Skeletal muscle satellite cell (primary cell): ENCODE results near the gene CYP26B1. TPM values are rescaled to one million over a fixed set of nuclear protein-coding genes. Genes with fewer than 3 reads are reported as not detected.

Experiments
- H3K27me3 ChIP-seq: 2 replicates; pipeline ENCODE4 v1.7.0; 2013; ENCODE audit warnings: low read length; ENCODE audit not compliant: control insufficient read depth, insufficient read depth
- H3K36me3 ChIP-seq: 2 replicates; pipeline ENCODE4 v1.7.0; 2013; ENCODE audit warnings: mild to moderate bottlenecking, control low read depth, low read length; ENCODE audit not compliant: insufficient read depth
- H3K4me1 ChIP-seq: 2 replicates; pipeline ENCODE4 v1.7.0; 2013; ENCODE audit warnings: low read length; ENCODE audit not compliant: control insufficient read depth, insufficient read depth
- H3K4me2 ChIP-seq: 2 replicates; pipeline ENCODE4 v1.7.0; 2013; ENCODE audit warnings: mild to moderate bottlenecking, low read length
- H3K4me3 ChIP-seq: 2 replicates; pipeline ENCODE4 v1.7.0; 2013; ENCODE audit warnings: low read length
- H3K9ac ChIP-seq: 2 replicates; pipeline ENCODE4 v1.7.0; 2013; ENCODE audit warnings: mild to moderate bottlenecking, low read depth, low read length, moderate library complexity
- H3K9me3 ChIP-seq: replicated peaks from 2 replicates; pipeline ENCODE4 v1.7.0; 2013; ENCODE audit warnings: mild to moderate bottlenecking, control low read depth, low read length
- total RNA-seq: library from RNA; depleted of rRNA; stranded (reverse); fragments of >200 nt; gene quantifications from 2 replicates; pipeline ENCODE4 v1.2.3, GENCODE V29; 2012; rRNA removed

CYP26B1 gene
- total RNA-seq = 1.0 and 5.7 TPM in 2 replicates

DNA sequence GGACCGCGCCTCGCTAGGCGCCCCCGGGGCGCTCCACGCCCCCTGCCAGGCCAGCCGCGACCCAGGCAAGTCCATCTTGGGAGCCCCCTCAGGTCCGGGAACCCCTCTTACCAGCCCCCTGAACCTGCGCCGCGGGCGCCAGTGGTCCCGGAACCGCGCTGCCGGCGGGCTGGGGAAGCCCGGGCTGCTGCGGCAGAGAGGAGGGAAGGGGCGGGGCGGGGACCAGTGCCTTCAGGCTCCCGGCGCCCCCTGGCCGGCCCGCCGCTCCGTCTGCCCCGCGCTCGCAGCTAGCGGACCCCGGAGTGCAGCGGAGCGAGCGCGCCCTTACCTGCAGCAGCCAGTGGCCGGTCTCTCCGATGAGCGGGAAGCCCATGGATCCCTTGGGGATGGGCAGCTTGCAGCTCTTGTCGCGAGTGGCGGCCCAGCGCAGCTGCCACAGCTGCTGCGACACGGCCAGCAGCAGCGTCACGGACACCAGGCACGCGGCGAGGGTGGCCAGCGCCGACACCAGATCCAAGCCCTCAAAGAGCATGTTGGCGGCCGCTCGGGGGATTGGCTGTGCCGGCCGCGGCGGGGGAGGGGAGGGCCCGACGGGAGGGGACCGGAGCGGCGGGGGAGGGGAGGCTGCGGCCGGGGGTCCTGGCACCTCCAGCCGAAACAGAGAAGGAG, at the start of gene CYP26B1:
Gene CYP26B1 (minus strand): TSS at position 560 of the 669 bp plus-strand sequence. CDS start 28 bp downstream, at position 532.
- no peaks in the 10 kb centered on the region for H3K36me3 ChIP-seq
- H3K9ac ChIP-seq = no peak within 1 kb of the TSS
- H3K27me3 ChIP-seq = peaks cover 77% of the 10 kb centered on the region
- H3K9me3 ChIP-seq = peaks cover 5% of the 10 kb centered on the region
- H3K4me3 ChIP-seq = peak within 1 kb of the TSS; percentile 76
- peak within 1 kb of the TSS; percentile 98 for H3K4me2 ChIP-seq
- H3K4me1 ChIP-seq = peaks cover 38% of the 10 kb centered on the region

- no peaks in the 10 kb centered on the region for H3K27me3 ChIP-seq
- no peak overlapping the region for H3K4me2 ChIP-seq
- no peaks in the 10 kb centered on the region for H3K9me3 ChIP-seq
- peaks cover 3% of the 10 kb centered on the region for H3K4me1 ChIP-seq
- no peaks in the 10 kb centered on the region for H3K36me3 ChIP-seq
- H3K4me3 ChIP-seq = no peak overlapping the region
- no peak overlapping the region for H3K9ac ChIP-seq
These were observed 46.1 kb upstream of the CYP26B1 start for GRCh38 chr2:72193723-72194122.

- Histone ChIP-seq H3K9ac (no peak overlapping the region), H3K4me1 (no peaks in the 10 kb centered on the region), H3K4me3 (no peak overlapping the region), H3K4me2 (no peak overlapping the region), H3K36me3 (no peaks in the 10 kb centered on the region), H3K9me3 (no peaks in the 10 kb centered on the region), H3K27me3 (no peaks in the 10 kb centered on the region)
These were observed 43.8 kb upstream of the CYP26B1 start for GRCh38 chr2:72191441-72191840.

- no peaks in the 10 kb centered on the region for H3K27me3 ChIP-seq
- H3K9ac ChIP-seq = no peak overlapping the region
- H3K4me3 ChIP-seq = no peak overlapping the region
- H3K4me1 ChIP-seq = no peaks in the 10 kb centered on the region
- H3K9me3 ChIP-seq = no peaks in the 10 kb centered on the region
- no peaks in the 10 kb centered on the region for H3K36me3 ChIP-seq
- no peak overlapping the region for H3K4me2 ChIP-seq
These were observed 37.5 kb upstream of the CYP26B1 start for GRCh38 chr2:72185206-72185605.

DNA sequence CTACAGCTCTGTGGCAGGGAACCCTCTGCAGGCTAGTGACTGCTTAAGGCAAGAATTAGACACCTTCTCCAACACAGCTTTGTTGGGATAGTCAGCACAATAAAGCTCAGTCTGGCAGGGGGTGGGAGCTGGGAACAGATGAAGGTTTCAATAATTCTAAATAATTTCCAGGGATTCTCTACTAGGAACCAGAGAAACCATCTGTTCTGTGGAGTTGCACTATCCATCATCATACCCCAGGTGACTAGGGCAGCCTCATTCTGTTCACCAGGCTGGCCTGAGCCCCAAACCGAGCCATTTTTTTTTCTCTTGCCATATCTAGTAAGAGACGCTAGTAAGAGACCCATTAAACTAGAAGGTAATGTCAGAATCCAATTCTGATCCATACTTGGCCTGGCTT, 35.8 kb upstream of the CYP26B1 start:
- Histone ChIP-seq H3K4me3 (no peak overlapping the region), H3K4me1 (no peaks in the 10 kb centered on the region), H3K9ac (no peak overlapping the region), H3K27me3 (no peaks in the 10 kb centered on the region), H3K4me2 (no peak overlapping the region), H3K9me3 (no peaks in the 10 kb centered on the region), H3K36me3 (peaks cover 4% of the 10 kb centered on the region)

- Histone ChIP-seq H3K4me2 (no peak overlapping the region), H3K9me3 (no peaks in the 10 kb centered on the region), H3K4me3 (no peak overlapping the region), H3K36me3 (peaks cover 4% of the 10 kb centered on the region), H3K27me3 (no peaks in the 10 kb centered on the region), H3K4me1 (no peaks in the 10 kb centered on the region), H3K9ac (no peak overlapping the region)
These were observed 35.4 kb upstream of the CYP26B1 start for GRCh38 chr2:72183016-72183415.

- no peaks in the 10 kb centered on the region for H3K27me3 ChIP-seq
- H3K9me3 ChIP-seq = no peaks in the 10 kb centered on the region
- no peaks in the 10 kb centered on the region for H3K4me1 ChIP-seq
- no peak overlapping the region for H3K9ac ChIP-seq
- H3K4me2 ChIP-seq = no peak overlapping the region
- no peak overlapping the region for H3K4me3 ChIP-seq
- peaks cover 4% of the 10 kb centered on the region for H3K36me3 ChIP-seq
These were observed 34.9 kb upstream of the CYP26B1 start for GRCh38 chr2:72182547-72182946.

GRCh38 chr2:72181616-72182015, 34.0 kb upstream of the CYP26B1 start:
- H3K4me1 ChIP-seq = no peaks in the 10 kb centered on the region
- no peaks in the 10 kb centered on the region for H3K27me3 ChIP-seq
- no peaks in the 10 kb centered on the region for H3K9me3 ChIP-seq
- H3K4me3 ChIP-seq = no peak overlapping the region
- H3K4me2 ChIP-seq = no peak overlapping the region
- H3K9ac ChIP-seq = no peak overlapping the region
- peaks cover 9% of the 10 kb centered on the region for H3K36me3 ChIP-seq

- H3K36me3 ChIP-seq = peaks cover 9% of the 10 kb centered on the region
- H3K4me3 ChIP-seq = no peak overlapping the region
- H3K4me1 ChIP-seq = no peaks in the 10 kb centered on the region
- H3K27me3 ChIP-seq = no peaks in the 10 kb centered on the region
- H3K4me2 ChIP-seq = no peak overlapping the region
- no peak overlapping the region for H3K9ac ChIP-seq
- H3K9me3 ChIP-seq = no peaks in the 10 kb centered on the region
These were observed 32.7 kb upstream of the CYP26B1 start for GRCh38 chr2:72180351-72180750.

GRCh38 chr2:72178551-72178950, 30.9 kb upstream of the CYP26B1 start:
- H3K4me3 ChIP-seq = no peak overlapping the region
- H3K9me3 ChIP-seq = no peaks in the 10 kb centered on the region
- no peak overlapping the region for H3K9ac ChIP-seq
- H3K36me3 ChIP-seq = peaks cover 9% of the 10 kb centered on the region
- no peaks in the 10 kb centered on the region for H3K27me3 ChIP-seq
- H3K4me1 ChIP-seq = no peaks in the 10 kb centered on the region
- H3K4me2 ChIP-seq = no peak overlapping the region

- peaks cover 9% of the 10 kb centered on the region for H3K36me3 ChIP-seq
- H3K9ac ChIP-seq = no peak overlapping the region
- H3K4me3 ChIP-seq = no peak overlapping the region
- H3K4me2 ChIP-seq = no peak overlapping the region
- H3K27me3 ChIP-seq = no peaks in the 10 kb centered on the region
- no peaks in the 10 kb centered on the region for H3K4me1 ChIP-seq
- no peaks in the 10 kb centered on the region for H3K9me3 ChIP-seq
These were observed 28.6 kb upstream of the CYP26B1 start for GRCh38 chr2:72176281-72176680.

DNA sequence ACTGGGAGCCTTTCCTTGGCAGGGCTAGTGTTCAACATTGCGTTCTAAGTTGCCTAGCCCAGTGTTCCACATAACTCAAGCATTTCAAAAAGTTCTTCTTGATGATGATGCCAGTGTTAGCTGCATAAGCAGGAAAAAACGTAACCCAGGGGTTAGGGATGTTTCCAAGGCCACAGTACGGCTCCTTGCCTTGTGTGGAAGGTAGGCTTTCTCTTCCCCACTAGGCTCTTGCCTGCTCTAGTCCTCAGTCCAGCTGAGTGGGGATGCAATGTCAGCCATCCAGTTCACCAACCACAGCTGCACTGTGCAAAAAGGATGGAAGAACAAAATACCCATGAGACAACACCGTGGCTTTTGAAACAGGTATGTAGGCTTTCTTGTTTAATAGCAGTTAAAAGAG, 28.0 kb upstream of the CYP26B1 start:
- no peaks in the 10 kb centered on the region for H3K9me3 ChIP-seq
- H3K4me2 ChIP-seq = no peak overlapping the region
- peaks cover 9% of the 10 kb centered on the region for H3K36me3 ChIP-seq
- no peak overlapping the region for H3K9ac ChIP-seq
- no peaks in the 10 kb centered on the region for H3K4me1 ChIP-seq
- H3K4me3 ChIP-seq = no peak overlapping the region
- H3K27me3 ChIP-seq = no peaks in the 10 kb centered on the region
